ENCODE data around the gene PCDHGA11.

DNA sequence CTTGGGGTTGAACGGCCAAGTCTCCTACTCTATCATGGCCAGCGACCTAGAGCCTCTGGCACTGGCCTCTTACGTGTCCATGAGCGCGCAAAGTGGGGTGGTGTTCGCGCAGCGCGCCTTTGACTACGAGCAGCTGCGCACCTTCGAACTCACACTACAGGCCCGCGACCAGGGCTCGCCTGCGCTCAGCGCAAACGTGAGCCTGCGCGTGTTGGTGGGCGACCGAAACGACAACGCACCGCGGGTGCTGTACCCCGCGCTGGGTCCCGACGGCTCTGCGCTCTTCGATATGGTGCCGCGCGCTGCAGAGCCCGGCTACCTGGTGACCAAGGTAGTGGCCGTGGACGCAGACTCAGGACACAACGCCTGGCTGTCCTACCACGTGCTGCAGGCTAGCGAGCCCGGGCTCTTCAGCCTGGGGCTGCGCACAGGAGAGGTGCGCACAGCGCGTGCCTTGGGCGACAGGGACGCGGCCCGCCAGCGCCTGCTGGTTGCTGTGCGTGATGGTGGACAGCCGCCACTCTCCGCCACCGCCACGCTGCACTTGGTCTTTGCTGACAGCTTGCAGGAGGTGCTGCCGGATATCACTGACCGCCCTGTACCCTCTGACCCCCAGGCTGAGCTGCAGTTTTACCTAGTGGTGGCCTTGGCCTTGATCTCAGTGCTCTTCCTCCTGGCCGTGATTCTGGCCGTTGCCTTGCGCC, 21.1 kb upstream of the PCDHGA11 start:
- TF ChIP-seq CTCF (IDR thresholded peaks at IDR 0.05; ENCODE audit: insufficient read depth, low read length, poor library complexity, severe bottlenecking) (no peak), EZH2phosphoT487 (conservative IDR thresholded peaks at IDR 0.05; ENCODE audit: low read length) (no peak)
